IgD-negative memory B cell (primary cell): Measurements from ENCODE around the gene SECTM1. TPM values are rescaled to one million over a fixed set of nuclear protein-coding genes. Genes with fewer than 3 reads are reported as not detected.
A peak's percentile ranks its signal among the peaks of the same experiment; 100 is the strongest.

Experiments used
- H3K27ac Mint-ChIP-seq, 3 donors: one replicate each; pipeline ENCODE4 v1.8.0; 2020 to 2022; ENCODE audit warnings: mild to moderate bottlenecking in 3 of 3, mixed read lengths in 3 of 3, moderate library complexity in 1 of 3
- H3K27me3 Mint-ChIP-seq: one replicate; pipeline ENCODE4 v1.8.0; 2021; ENCODE audit warnings: mixed read lengths
- H3K36me3 Mint-ChIP-seq: one replicate; pipeline ENCODE4 v1.8.0; 2020; ENCODE audit warnings: mild to moderate bottlenecking, mixed read lengths
- H3K4me1 Mint-ChIP-seq, 3 donors: one replicate each; pipeline ENCODE4 v1.8.0; 2020 to 2022; ENCODE audit warnings: mixed read lengths in 3 of 3, mild to moderate bottlenecking in 1 of 3
- H3K4me3 Mint-ChIP-seq, 4 donors: one replicate each; pipeline ENCODE4 v1.8.0; 2020 to 2022; ENCODE audit warnings: mild to moderate bottlenecking in 4 of 4, mixed read lengths in 4 of 4, moderate library complexity in 3 of 4
- H3K9me3 Mint-ChIP-seq, 3 donors: one replicate each; pipeline ENCODE4 v1.8.0; 2020 to 2021; ENCODE audit warnings: mixed read lengths in 3 of 3, mild to moderate bottlenecking in 1 of 3
- polyA plus RNA-seq: library from polyadenylated mRNA; unstranded; fragments of 300-500 nt; fragmentation: Illumina TruSeq; gene quantifications from one replicate; pipeline ENCODE4 v1.2.3, GENCODE V29; 2021

Gene SECTM1
- polyA plus RNA-seq, 1 donor from 2014 or later, result 0.83 TPM

DNA sequence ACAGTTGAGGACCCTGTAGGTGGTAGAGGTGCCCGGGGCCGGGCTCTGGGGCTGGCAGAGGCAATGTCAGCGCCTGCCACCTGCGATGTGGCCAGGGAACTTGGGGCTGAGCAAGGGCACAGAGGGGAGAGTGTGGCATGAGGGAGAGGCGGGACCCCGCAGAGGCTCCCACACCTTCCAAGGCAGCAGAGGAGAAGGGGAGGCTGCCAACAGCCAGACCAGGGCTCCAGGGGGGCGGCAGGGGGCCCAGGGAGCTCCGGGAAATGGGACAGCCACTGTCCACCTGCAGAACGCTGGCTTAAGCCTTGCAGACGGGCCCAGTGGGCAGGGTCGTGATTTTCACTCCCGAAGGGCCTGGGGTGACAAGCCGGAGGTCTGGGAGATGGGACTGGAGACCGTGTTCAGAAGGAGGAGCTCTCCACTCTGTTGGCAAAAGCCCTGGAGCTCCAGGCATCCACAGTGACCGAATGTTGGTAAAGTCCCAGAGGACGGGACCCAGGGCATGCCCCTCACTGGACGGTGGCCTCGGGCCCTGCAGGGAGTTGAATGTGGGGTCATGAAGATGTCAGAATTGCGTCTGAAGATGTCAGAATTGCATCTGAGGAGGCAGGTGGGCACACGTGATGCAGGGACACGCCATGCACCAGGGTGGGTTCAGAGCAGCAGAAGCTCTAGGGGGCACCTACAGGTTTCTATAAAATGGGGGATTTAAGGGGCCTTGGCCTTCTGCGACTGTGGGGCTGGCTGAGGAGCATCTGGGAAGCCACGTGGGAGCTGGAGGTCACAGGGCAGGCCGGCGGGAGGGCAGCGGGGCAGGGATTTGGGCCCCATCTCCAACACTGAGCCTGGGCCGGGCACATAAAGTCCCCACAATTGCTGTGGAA lies 34.8 kb downstream of the SECTM1 start:
- H3K9me3 Mint-ChIP-seq, result no peaks in the 10 kb centered on the region

DNA sequence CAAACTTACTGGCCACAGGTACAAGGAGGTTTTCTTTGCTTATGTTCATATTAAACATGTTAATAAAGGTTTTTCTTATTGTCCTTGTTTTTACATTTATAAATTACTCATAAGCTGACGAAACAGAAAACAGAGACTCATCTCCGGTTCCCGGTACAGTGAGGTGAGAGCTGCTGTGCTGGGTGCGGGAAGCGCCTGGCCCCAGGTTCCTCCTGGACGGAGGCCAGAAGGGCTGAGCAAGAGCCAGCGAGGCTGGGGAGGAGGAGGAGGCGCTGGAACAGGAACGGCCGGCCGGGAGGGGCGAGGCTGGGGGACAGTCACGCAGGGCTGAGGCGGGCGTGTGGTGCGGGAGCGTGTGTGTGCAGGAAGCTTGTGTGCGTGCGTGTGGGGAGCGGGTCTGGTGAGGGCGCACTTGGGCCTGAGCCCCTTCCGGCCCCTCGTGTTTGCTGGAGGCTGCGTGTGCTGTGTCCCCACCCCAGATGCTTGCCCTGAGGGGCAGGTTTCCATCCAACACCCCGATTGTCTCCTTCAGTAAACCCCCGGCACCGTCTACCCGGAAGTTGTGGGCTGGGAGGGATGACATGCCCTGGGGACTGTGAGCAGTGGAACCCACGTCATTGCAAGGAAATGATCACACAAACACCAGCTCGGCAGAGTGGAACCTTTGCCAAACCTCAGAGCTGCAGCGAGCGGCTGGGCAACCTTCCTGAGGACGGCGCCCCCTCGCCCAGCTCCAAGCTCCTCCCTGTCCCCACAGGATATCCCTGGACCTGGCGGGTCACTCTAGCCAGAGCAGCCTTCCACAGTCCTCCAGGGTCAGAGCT lies 35.6 kb downstream of the SECTM1 start:
- H3K4me1 Mint-ChIP-seq, result peaks cover 39 to 48% (median 39%) of the 10 kb centered on the region in 3 donors
- H3K4me3 Mint-ChIP-seq, result peak overlapping the region; percentile 94 to 97 (median 94)
- peaks cover 1% of the 10 kb centered on the region for H3K27me3 Mint-ChIP-seq
- no peaks in the 10 kb centered on the region for H3K36me3 Mint-ChIP-seq
- no peaks in the 10 kb centered on the region for H3K9me3 Mint-ChIP-seq
- peak overlapping the region; percentile 100 for H3K27ac Mint-ChIP-seq

More for the DNA sequence above, 34.8 kb downstream of the SECTM1 start:
- Mint-ChIP-seq H3K4me1 (peaks cover 39 to 45% (median 39%) of the 10 kb centered on the region in 3 donors), H3K27me3 (peaks cover 1% of the 10 kb centered on the region), H3K27ac (peak overlapping the region; percentile 100), H3K4me3 (peak overlapping the region; percentile 94 to 97 (median 94)), H3K36me3 (no peaks in the 10 kb centered on the region)

DNA sequence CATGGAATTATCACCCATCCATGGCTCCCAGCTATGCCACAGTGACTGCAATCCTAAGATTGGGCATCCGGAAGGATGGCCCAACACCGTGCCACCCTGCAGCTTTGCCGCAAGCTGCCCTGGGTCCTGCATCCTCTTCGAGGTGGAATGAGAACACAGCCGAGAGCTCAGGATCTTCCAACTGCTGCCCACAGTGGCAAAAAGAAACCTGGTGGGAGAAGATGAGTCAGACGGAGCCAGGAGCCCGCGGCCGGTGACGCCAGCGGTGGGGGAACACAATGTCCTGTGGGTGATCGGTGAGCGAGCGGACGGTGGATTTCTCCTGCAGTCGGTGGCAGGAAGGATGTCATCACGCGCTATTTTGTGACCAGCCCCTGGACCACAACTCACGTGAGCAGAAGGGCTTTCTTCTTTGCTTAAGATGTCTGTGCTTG lies 36.3 kb downstream of the SECTM1 start:
- Mint-ChIP-seq H3K4me3 (peak overlapping the region; percentile 94 to 97 (median 94)), H3K27me3 (peaks cover under 1% of the 10 kb centered on the region), H3K4me1 (peaks cover 40 to 48% (median 43%) of the 10 kb centered on the region in 3 donors), H3K27ac (peak overlapping the region; percentile 100), H3K36me3 (no peaks in the 10 kb centered on the region), H3K9me3 (no peaks in the 10 kb centered on the region)

DNA sequence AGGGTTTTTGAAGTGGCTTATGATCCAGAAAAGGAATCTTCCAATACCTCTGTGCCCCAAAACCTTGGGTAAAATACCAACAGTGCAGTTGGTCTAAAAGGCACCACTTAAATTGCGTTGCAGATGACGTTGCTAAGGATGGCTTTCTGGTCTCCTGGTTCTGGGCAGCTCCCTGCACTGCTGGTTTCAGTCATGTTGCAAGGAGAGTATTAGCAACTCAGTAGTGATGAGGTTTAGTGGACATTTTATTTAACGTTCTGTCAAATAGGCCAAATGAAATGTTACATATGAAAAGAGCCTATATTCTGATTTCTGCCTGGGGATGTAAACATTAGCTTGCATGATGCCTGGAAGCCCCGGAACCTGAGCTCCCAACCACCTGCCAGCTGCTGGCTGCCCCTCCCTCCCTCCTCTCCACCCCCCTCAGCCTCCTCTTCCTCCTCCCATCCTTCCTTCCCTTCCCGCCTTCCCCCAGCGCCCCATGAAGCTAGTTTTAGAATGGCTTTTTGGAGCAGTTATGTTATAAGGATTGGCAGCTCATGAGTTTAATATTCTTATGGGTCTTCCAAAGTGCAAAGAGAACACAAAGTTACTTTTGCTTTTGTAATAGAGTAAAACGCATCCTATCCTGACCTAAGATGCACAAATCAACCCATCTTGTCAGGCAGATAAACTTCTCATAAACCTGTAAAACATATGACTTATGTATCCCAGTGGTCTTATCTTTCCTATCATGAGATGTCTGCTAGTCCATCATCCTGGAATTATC lies 36.9 kb downstream of the SECTM1 start:
- Mint-ChIP-seq H3K4me1 (peaks cover 38 to 44% (median 40%) of the 10 kb centered on the region in 3 donors), H3K4me3 (peak overlapping the region; percentile 94 to 97 (median 94)), H3K36me3 (no peaks in the 10 kb centered on the region), H3K9me3 (no peaks in the 10 kb centered on the region), H3K27me3 (no peaks in the 10 kb centered on the region), H3K27ac (peak overlapping the region; percentile 100)

DNA sequence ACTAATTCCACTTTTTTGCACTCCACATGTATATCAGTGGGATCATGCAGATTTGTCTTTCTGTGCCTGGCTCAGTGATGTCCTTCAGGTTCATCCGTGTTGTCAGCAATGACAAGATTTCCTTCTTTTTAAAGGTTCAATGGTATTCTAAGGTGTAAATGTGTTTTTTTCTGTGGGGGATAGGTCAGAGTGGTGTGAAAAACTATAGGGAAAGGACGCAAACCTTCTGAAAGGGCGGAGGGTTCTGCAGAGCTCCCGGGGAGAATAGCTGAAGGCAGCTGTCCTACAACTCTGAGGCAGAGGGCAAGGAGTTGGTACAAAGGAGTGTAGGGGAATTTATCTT lies 38.1 kb downstream of the SECTM1 start:
- Mint-ChIP-seq H3K27me3 (no peaks in the 10 kb centered on the region), H3K9me3 (no peaks in the 10 kb centered on the region), H3K4me3 (peak overlapping the region in 1 of 4 donors; percentile 86), H3K36me3 (no peaks in the 10 kb centered on the region), H3K4me1 (peaks cover 33 to 40% (median 36%) of the 10 kb centered on the region in 3 donors), H3K27ac (peak overlapping the region in 1 of 3 donors; percentile 93)

DNA sequence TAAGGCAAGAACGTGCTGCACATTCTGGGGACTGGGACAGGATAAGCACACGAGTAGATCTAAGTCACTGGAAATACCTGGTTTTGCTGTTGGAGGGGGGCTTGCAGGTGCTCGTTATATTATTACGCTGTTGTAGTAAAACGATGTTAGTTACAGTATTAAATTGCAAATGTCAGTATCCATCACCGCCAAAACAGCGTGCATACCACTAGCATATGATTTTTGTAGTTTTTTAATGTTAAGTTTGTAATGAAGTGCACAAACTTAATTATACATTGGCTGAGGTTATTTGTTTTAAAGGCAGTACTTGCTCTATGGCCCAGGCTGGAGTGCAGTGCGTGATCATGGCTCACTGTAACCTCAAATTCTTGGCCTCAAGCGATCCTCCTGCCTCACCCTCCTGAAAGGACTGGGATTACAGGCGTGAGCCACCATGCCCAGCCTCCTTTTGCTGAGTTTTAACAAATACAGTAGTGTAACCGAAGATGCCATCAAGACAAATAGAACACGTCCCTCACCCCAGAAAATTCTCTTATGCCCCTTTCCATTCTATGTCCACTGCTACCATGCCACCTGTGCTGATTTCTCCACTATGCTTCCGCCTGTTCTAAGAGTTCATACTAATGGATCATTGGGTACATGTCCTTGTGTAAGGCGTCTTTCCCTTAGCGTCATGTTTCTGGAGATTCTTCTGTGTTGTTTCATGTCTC lies 39.3 kb downstream of the SECTM1 start:
- Mint-ChIP-seq H3K4me1 (peaks cover 31 to 35% (median 31%) of the 10 kb centered on the region in 3 donors), H3K4me3 (peak overlapping the region; percentile 74 to 86 (median 80)), H3K36me3 (no peaks in the 10 kb centered on the region), H3K27me3 (no peaks in the 10 kb centered on the region), H3K27ac (peak overlapping the region in 2 of 3 donors; percentile 89 to 93), H3K9me3 (no peaks in the 10 kb centered on the region)

DNA sequence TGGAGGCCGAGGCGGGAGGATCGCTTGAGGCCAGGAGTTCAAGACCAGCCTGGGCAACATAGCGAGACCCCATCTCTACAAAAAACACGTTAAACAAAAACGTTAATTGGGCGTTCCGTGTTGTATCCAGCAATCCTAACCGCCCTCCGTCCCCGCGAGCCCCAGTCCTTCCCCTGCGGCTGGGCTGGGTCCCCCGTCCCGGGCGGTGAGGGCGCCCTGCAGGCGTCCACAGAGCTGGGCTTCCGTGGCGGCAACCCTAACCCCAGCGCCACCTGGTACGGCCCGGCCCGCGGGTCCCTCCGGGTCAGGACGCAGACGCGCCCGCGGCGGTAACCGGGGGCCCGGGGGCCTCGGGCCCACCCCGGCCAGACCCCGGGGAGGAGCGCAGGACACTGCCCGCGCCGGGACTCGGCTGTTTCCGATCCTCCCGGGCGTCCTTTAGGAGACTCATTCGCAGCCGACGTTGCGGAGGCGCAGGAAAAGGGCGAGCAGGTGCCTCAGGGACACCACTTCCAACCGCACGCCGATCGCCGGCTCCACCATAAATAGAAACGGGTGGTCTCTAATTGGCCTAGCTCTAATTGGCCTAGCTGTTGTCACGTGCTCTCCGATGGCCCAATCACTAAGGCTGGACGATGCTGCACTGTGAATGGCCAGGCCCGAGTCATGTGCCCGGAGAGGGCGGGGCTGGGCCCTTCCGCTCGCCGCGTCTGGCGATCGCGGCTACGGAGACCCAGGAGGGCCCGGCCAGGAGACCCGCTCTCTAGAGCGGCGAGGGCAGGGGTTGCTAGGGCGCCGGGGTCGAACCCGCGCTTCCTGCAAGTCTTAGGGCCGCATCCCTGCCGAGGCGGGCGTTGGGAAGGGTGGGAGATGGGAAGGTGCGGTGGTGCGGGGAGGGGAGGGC lies 41.1 kb downstream of the SECTM1 start:
- Mint-ChIP-seq H3K36me3 (no peaks in the 10 kb centered on the region), H3K4me3 (peak overlapping the region; percentile 88 to 96 (median 92)), H3K27me3 (no peaks in the 10 kb centered on the region), H3K4me1 (peaks cover 22 to 29% (median 23%) of the 10 kb centered on the region in 3 donors), H3K9me3 (no peaks in the 10 kb centered on the region), H3K27ac (peak overlapping the region; percentile 91 to 97 (median 95))

DNA sequence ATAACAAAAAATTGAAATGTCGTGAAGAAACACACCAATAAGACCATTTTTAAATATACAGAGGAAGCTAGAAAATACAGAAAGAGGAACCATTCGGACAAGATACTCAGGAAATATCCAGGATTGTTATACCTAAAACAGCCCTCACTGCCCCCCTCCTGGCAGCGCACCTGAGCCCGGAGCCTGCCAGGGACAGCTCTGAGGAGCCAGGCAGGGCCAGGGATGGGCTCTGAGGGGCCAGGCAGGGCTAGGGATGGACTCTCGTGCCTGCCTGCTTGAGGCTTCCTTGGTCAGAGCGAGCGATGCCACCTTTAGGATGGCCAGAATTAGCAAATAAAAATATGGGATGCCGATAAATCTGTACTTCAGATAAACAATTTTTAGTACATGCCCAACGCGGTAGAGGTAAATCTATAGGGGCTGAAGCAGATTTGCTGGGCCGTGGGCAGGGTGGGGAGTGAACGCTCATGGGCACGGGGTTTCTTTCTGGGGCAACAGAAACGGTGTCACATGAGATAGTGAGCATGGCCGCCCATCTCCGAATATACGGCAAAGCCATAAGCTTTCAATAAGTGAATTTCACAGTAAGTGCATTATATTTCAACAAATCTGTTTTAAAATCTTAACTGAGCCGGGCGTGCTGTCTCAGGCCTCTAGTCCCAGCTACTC lies 41.9 kb downstream of the SECTM1 start:
- no peaks in the 10 kb centered on the region for H3K27me3 Mint-ChIP-seq
- peak overlapping the region; percentile 70 to 87 (median 78) for H3K4me3 Mint-ChIP-seq
- no peaks in the 10 kb centered on the region for H3K9me3 Mint-ChIP-seq
- no peaks in the 10 kb centered on the region for H3K36me3 Mint-ChIP-seq
- H3K4me1 Mint-ChIP-seq, result peaks cover 21% of the 10 kb centered on the region in 3 donors
- peak overlapping the region; percentile 31 to 80 (median 70) for H3K27ac Mint-ChIP-seq

DNA sequence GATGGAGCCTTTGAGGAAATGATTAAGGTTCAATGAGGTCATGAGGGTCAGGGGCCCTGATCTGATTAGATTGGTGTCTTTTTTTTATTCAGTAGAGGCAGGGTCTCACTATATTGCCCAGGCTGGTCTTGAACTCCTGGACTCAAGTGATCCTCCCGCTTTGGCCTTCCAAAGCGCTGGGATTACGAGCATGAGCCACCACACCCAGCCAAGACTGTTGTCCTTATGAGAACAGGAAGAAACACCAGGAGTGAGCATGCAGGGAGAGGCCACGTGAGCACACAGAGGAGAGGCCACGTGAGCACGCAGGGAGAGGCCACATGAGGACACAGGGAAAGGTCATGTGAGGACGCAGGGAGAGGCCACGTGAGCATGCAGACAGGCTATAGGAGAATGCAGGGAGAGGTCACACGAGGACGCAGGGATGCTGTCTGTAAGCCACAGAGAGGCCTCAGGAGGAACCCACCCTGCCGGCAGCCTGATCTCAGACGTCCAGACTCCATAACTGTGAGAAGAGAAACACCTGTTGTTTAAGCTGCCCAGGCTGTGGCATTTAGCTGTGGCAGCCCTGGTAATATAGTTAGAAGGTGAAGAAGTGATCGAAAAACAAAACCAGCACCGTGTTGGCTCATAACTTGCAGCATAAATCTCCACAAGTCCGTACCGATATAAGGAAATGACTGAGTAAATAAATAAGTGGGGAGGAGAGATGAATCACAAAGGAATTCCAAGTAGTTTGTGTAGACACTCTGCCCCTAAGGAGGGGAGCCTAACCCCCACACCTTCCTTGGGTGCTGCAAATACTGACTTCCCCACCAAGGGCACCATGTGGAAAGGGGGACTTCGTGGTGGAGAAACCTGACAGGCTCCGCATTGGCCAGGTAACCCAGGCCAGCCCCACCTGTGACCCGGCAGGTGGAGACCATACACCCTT lies 45.4 kb downstream of the SECTM1 start:
- no peaks in the 10 kb centered on the region for H3K36me3 Mint-ChIP-seq
- H3K27ac Mint-ChIP-seq, result peak overlapping the region in 1 of 3 donors; percentile 47
- no peaks in the 10 kb centered on the region for H3K27me3 Mint-ChIP-seq
- H3K4me3 Mint-ChIP-seq, result peak overlapping the region in 1 of 4 donors; percentile 71
- no peaks in the 10 kb centered on the region for H3K9me3 Mint-ChIP-seq
- peaks cover 5 to 14% (median 10%) of the 10 kb centered on the region in 3 donors for H3K4me1 Mint-ChIP-seq

DNA sequence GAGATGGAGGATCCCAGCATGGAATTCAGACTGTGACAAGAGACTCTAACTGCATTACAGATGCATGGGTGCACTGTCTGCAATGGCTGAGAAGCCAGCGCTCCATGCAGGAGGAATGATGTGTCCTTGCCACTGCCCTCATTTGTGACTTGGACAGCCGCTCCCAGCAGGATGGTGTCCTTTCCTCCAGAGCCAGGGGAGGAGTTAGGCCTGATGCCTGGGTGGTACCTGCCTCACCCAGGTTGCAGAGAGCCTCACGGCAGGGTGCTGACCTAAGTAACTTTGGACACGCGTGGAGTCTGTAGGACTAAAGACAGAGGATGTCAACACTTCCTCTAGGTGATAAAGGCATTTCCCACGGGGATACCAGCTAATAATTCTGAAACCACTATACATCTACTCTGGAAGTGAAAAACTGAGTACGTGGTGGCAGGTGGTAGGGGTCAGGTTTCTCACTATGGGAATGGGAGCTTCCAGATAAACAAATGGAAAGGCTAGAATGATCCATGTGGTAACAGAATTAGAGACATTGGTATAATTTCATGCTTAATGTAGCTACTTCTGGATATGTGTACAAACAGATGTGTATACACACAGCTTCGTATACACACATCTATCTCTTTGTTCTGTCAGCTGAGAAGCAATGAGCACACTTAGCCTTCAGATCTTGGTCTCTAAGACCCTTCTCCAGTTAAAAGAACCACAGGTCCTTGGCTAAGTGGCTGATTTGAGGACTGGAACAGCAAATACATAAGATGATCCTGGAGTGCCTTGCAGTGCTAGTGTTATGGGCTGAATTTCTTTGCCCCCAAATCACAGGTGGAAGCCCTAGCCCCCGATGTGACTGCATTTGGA lies 46.3 kb downstream of the SECTM1 start:
- Mint-ChIP-seq H3K27me3 (no peaks in the 10 kb centered on the region), H3K36me3 (no peaks in the 10 kb centered on the region), H3K4me3 (peak overlapping the region in 1 of 4 donors; percentile 71), H3K9me3 (no peaks in the 10 kb centered on the region), H3K4me1 (peaks cover 0 to 12% (median 8%) of the 10 kb centered on the region in 3 donors), H3K27ac (peak overlapping the region in 2 of 3 donors; percentile 23 to 47)

DNA sequence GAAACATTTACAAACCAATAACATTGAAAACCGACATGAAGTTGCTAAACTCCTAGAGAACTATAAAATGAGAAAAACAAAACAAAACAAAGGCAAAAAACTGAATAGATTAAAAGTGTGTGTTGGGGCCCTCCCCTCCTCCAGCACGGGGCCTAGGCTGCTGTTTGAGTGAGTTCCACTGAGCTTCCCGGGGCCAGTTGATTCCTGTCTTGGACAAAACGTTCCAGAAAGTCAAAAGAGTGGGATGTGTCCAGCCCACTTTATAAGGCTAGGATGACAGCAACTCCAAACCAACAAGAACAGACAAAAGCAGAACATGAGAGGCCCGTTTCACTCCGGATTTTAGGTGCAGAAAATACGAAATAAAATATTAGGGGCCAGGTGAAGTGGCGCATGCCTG lies 48.4 kb downstream of the SECTM1 start:
- Mint-ChIP-seq H3K27ac (no peak overlapping the region), H3K27me3 (no peaks in the 10 kb centered on the region), H3K4me3 (no peak overlapping the region), H3K9me3 (no peaks in the 10 kb centered on the region), H3K36me3 (no peaks in the 10 kb centered on the region), H3K4me1 (peaks cover 0 to 10% (median 9%) of the 10 kb centered on the region in 3 donors)
